CD14-positive monocyte (primary cell): Measurements from ENCODE around the gene SLMAP. TPM values are rescaled to one million over a fixed set of nuclear protein-coding genes. Genes with fewer than 3 reads are reported as not detected.

Source experiments
- DNase-seq, 3 donors: peaks; one replicate each; pipeline ENCODE4 v3.0.0-alpha.2; 2011 to 2022
- H2AFZ ChIP-seq: 2 replicates; pipeline ENCODE4 v1.6.0; 2012; ENCODE audit warnings: mild to moderate bottlenecking, low read depth, low read length, inconsistent platforms; ENCODE audit not compliant: insufficient read depth, poor library complexity, severe bottlenecking
- H3K27ac ChIP-seq, 2 donors: 1 replicate in 1 of 2; 2 replicates in 1 of 2; pipeline ENCODE4 v1.5.1; 2012 to 2013; ENCODE audit warnings: low read length in 2 of 2, control low read depth in 1 of 2, inconsistent platforms in 1 of 2, low read depth in 1 of 2, mild to moderate bottlenecking in 1 of 2
- H3K27me3 ChIP-seq, 2 donors: one replicate each; pipeline versions ENCODE4 v1.6.0 to v1.6.1; 2011 to 2013; ENCODE audit warnings: low read length in 2 of 2; ENCODE audit not compliant: control insufficient read depth in 2 of 2, insufficient read depth in 2 of 2
- H3K36me3 ChIP-seq, 2 donors: replicated peaks in 1 of 2; 1 replicate in 1 of 2; 2 replicates in 1 of 2; pipeline versions ENCODE4 v1.5.1 to v1.6.1; 2012 to 2013; ENCODE audit warnings: low read length in 2 of 2, control low read depth in 1 of 2, inconsistent platforms in 1 of 2, mild to moderate bottlenecking in 1 of 2; ENCODE audit not compliant: insufficient read depth in 2 of 2, control insufficient read depth in 1 of 2
- H3K4me1 ChIP-seq, 2 donors: 1 replicate in 1 of 2; 2 replicates in 1 of 2; pipeline versions ENCODE4 v1.5.1 to v1.6.1; 2012 to 2013; ENCODE audit warnings: low read length in 2 of 2, control low read depth in 1 of 2, inconsistent platforms in 1 of 2, mild to moderate bottlenecking in 1 of 2, moderate library complexity in 1 of 2; ENCODE audit not compliant: insufficient read depth in 2 of 2, control insufficient read depth in 1 of 2
- H3K4me2 ChIP-seq: replicated peaks from 2 replicates; pipeline ENCODE3; 2012; ENCODE audit warnings: low read length, moderate library complexity, mild to moderate bottlenecking; ENCODE audit not compliant: poor library complexity, severe bottlenecking; ENCODE audit errors: extremely low read depth
- H3K4me3 ChIP-seq, 3 experiments: fragments of 200-600 bp in 1 of 3; sonication (generic) in 1 of 3; replicated peaks in 1 of 3; 1 replicate in 2 of 3; 2 replicates in 1 of 3; pipeline ENCODE4 v1.5.1; 2011 to 2013; ENCODE audit warnings: low read length in 3 of 3, mild to moderate bottlenecking in 3 of 3, control low read depth in 2 of 3, low read depth in 2 of 3, inconsistent platforms in 1 of 3, moderate library complexity in 1 of 3
- H3K79me2 ChIP-seq: 2 replicates; pipeline ENCODE4 v1.6.0; 2012; ENCODE audit warnings: mild to moderate bottlenecking, control low read depth, inconsistent platforms, low read length, moderate library complexity; ENCODE audit not compliant: insufficient read depth
- H3K9ac ChIP-seq: 2 replicates; pipeline ENCODE4 v1.6.0; 2017; ENCODE audit warnings: low read length, mild to moderate bottlenecking; ENCODE audit not compliant: insufficient read depth, poor library complexity, severe bottlenecking
- H3K9me3 ChIP-seq, 2 donors: replicated peaks in 1 of 2; 1 replicate in 1 of 2; 2 replicates in 1 of 2; pipeline versions ENCODE4 v1.5.1 to v1.6.1; 2012 to 2013; ENCODE audit warnings: low read length in 2 of 2, control low read depth in 1 of 2; ENCODE audit not compliant: control insufficient read depth in 1 of 2, insufficient read depth in 1 of 2
- H4K20me1 ChIP-seq: 2 replicates; pipeline ENCODE4 v1.6.0; 2012; ENCODE audit warnings: mild to moderate bottlenecking, low read length, control low read depth, moderate library complexity; ENCODE audit not compliant: insufficient read depth
- H3K27ac Mint-ChIP-seq, 7 donors: one replicate each; pipeline ENCODE4 v1.8.0; 2020; ENCODE audit warnings: mild to moderate bottlenecking in 7 of 7, mixed read lengths in 7 of 7, moderate library complexity in 6 of 7, inconsistent platforms in 2 of 7
- H3K27me3 Mint-ChIP-seq, 3 donors: one replicate each; pipeline ENCODE4 v1.8.0; 2021 to 2022; ENCODE audit warnings: low read depth in 3 of 3, mild to moderate bottlenecking in 3 of 3, mixed read lengths in 3 of 3, moderate library complexity in 3 of 3, inconsistent platforms in 1 of 3
- H3K36me3 Mint-ChIP-seq, 2 donors: one replicate each; pipeline ENCODE4 v1.8.0; 2020; ENCODE audit warnings: mixed read lengths in 2 of 2, inconsistent platforms in 1 of 2, mild to moderate bottlenecking in 1 of 2
- H3K4me1 Mint-ChIP-seq: one replicate; pipeline ENCODE4 v1.8.0; 2020; ENCODE audit warnings: mild to moderate bottlenecking, mixed read lengths
- H3K4me3 Mint-ChIP-seq, 2 donors: one replicate each; pipeline ENCODE4 v1.8.0; 2020; ENCODE audit warnings: mild to moderate bottlenecking in 2 of 2, mixed read lengths in 2 of 2, moderate library complexity in 1 of 2
- H3K9me3 Mint-ChIP-seq, 7 donors: one replicate each; pipeline ENCODE4 v1.8.0; 2020 to 2022; ENCODE audit warnings: mixed read lengths in 7 of 7, mild to moderate bottlenecking in 6 of 7, moderate library complexity in 6 of 7, inconsistent platforms in 2 of 7
- CTCF ChIP-seq: fragments of 200-600 bp; IDR thresholded peaks from one replicate; pipeline ENCODE4 v1.8.0; 2022; ENCODE audit warnings: antibody characterized with exemption, mild to moderate bottlenecking
- intact Hi-C, 2 donors: fragments of 100-400 bp; cut with micrococcal nuclease; formaldehyde crosslinking; loops; one replicate each; pipeline versions ENCODE4 v1.15.0 to v1.15.1; 2023
- polyA plus RNA-seq, 3 donors: library from polyadenylated mRNA; depleted of rRNA in 1 of 3; unstranded in 2 of 3; stranded (reverse) in 1 of 3; fragments of 300-500 nt in 2 of 3; fragments of >200 nt in 1 of 3; fragmentation: Illumina TruSeq in 2 of 3; gene quantifications; 1 replicate in 2 of 3; 2 replicates in 1 of 3; pipeline ENCODE4 v1.2.3, GENCODE V29; 2012 to 2021

SLMAP gene
- polyA plus RNA-seq, 3 donors, result 12.3 to 17.6 (median 16.1) TPM

GRCh38 chr3:57752307-57752706, 3.8 kb upstream of the SLMAP start:
- Histone ChIP-seq H3K4me3 (no peak overlapping the region), H3K9me3 (no peaks in the 10 kb centered on the region), H3K27ac (no peak overlapping the region), H3K4me1 (peaks cover 7 to 10% of the 10 kb centered on the region in 2 donors), H4K20me1 (peaks cover 4% of the 10 kb centered on the region), H3K27me3 (no peaks in the 10 kb centered on the region), H3K9ac (no peak overlapping the region), H2AFZ (peak overlapping the region; percentile 17), H3K4me2 (no peak overlapping the region), H3K79me2 (peaks cover 11% of the 10 kb centered on the region), H3K36me3 (no peaks in the 10 kb centered on the region)
- H3K27me3 Mint-ChIP-seq, result peaks cover 0 to 5% (median 0%) of the 10 kb centered on the region in 3 donors
- no peak overlapping the region for H3K27ac Mint-ChIP-seq
- H3K36me3 Mint-ChIP-seq, result peaks cover under 1 to 2% of the 10 kb centered on the region in 2 donors
- intact Hi-C loops, result no loop called here
- no peak for DNase-seq
- TF ChIP-seq CTCF, result no peak
- H3K4me3 Mint-ChIP-seq, result no peak overlapping the region
- H3K9me3 Mint-ChIP-seq, result peaks cover 0 to 1% (median 0%) of the 10 kb centered on the region in 7 donors
- peaks cover 7% of the 10 kb centered on the region for H3K4me1 Mint-ChIP-seq

DNA sequence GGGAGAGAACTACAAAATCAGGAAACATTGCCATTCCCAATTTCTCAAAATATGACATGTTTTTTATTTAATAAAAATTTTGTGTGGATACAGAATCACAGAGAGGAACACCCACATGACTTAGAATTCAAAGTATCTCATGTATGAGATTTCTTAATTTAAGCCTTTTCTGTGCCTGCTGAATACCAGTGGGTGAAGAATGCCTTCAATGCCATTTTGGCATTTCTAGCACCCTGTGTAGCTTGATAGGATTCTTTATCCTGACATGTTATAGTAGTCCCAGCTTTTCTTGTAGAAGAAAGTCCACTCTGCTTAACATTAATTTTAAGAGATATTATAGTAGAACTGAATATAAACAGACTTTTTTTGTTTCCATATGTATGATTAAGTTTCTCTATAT, 3.1 kb upstream of the SLMAP start:
- no peak overlapping the region for H3K27ac ChIP-seq
- peaks cover 5 to 9% of the 10 kb centered on the region in 2 donors for H3K36me3 Mint-ChIP-seq
- no peak overlapping the region for H3K4me2 ChIP-seq
- no peaks in the 10 kb centered on the region for H3K36me3 ChIP-seq
- no peak for TF ChIP-seq CTCF
- H3K9me3 Mint-ChIP-seq, result peaks cover 0 to 1% (median 0%) of the 10 kb centered on the region in 7 donors
- H3K4me1 Mint-ChIP-seq, result peaks cover 14% of the 10 kb centered on the region
- H3K4me3 ChIP-seq, result no peak overlapping the region
- peaks cover 14 to 17% of the 10 kb centered on the region in 2 donors for H3K4me1 ChIP-seq
- H4K20me1 ChIP-seq, result peaks cover 11% of the 10 kb centered on the region
- DNase-seq, result no peak
- no peak overlapping the region for H3K9ac ChIP-seq
- H3K4me3 Mint-ChIP-seq, result no peak overlapping the region
- peaks cover 0 to 5% (median 0%) of the 10 kb centered on the region in 3 donors for H3K27me3 Mint-ChIP-seq
- H3K9me3 ChIP-seq, result no peaks in the 10 kb centered on the region
- intact Hi-C loops, result no loop called here
- no peaks in the 10 kb centered on the region for H3K27me3 ChIP-seq
- H3K79me2 ChIP-seq, result peaks cover 18% of the 10 kb centered on the region
- no peak overlapping the region for H3K27ac Mint-ChIP-seq
- peak overlapping the region; percentile 17 for H2AFZ ChIP-seq
